Measurements from ENCODE around the gene NTRK3. TPM values are rescaled to one million over a fixed set of nuclear protein-coding genes. Genes with fewer than 3 reads are reported as not detected.

The NTRK3 gene
- total RNA-seq, 6 experiments from 2014 or later = 0.02 TPM; not detected in 5

- H3K9me3 Mint-ChIP-seq = peaks cover 9% of the 10 kb centered on the region
- H3K4me3 Mint-ChIP-seq = no peak overlapping the region
- H3K27ac Mint-ChIP-seq = no peak overlapping the region
- H3K4me1 Mint-ChIP-seq (ENCODE audit: low read depth) = no peaks in the 10 kb centered on the region
- no peaks in the 10 kb centered on the region for H3K36me3 Mint-ChIP-seq (ENCODE audit: low read depth)
- DNase-seq = no peak
- peaks cover 8% of the 10 kb centered on the region; the same call in 1 of the 2 replicates for H3K27me3 Mint-ChIP-seq (ENCODE audit: insufficient read depth)
- TF ChIP-seq CTCF (IDR thresholded peaks at IDR 0.05) = no peak
Measured at GRCh38 chr15:87981969-87982368, 274.6 kb downstream of the NTRK3 start.

- H3K9me3 Mint-ChIP-seq = peaks cover 17% of the 10 kb centered on the region
- no peak overlapping the region for H3K4me3 Mint-ChIP-seq
- H3K4me1 Mint-ChIP-seq (ENCODE audit: low read depth) = no peaks in the 10 kb centered on the region
- H3K36me3 Mint-ChIP-seq (ENCODE audit: low read depth) = no peaks in the 10 kb centered on the region
- DNase-seq = no peak
- peaks cover 14% of the 10 kb centered on the region; the same call in 1 of the 2 replicates for H3K27me3 Mint-ChIP-seq (ENCODE audit: insufficient read depth)
- TF ChIP-seq CTCF (IDR thresholded peaks at IDR 0.05) = no peak
- no peak overlapping the region for H3K27ac Mint-ChIP-seq
Measured at GRCh38 chr15:87977907-87978306, 278.6 kb downstream of the NTRK3 start.

GRCh38 chr15:87976552-87976951 lies 280.0 kb downstream of the NTRK3 start:
- TF ChIP-seq CTCF (IDR thresholded peaks at IDR 0.05) = no peak
- no peaks in the 10 kb centered on the region for H3K36me3 Mint-ChIP-seq (ENCODE audit: low read depth)

GRCh38 chr15:87973501-87974215 lies 282.9 kb downstream of the NTRK3 start:
- Mint-ChIP-seq H3K4me1 (ENCODE audit: low read depth) (no peaks in the 10 kb centered on the region), H3K36me3 (ENCODE audit: low read depth) (no peaks in the 10 kb centered on the region), H3K27me3 (ENCODE audit: insufficient read depth) (peaks cover 14% of the 10 kb centered on the region), H3K9me3 (peaks cover 13% of the 10 kb centered on the region), H3K27ac (no peak overlapping the region), H3K4me3 (no peak overlapping the region)
- TF ChIP-seq CTCF (IDR thresholded peaks at IDR 0.05) = no peak
- DNase-seq = no peak

More at GRCh38 chr15:87976552-87976951, 280.0 kb downstream of the NTRK3 start:
- peaks cover 17% of the 10 kb centered on the region for H3K9me3 Mint-ChIP-seq
- no peak overlapping the region for H3K4me3 Mint-ChIP-seq
- H3K27me3 Mint-ChIP-seq (ENCODE audit: insufficient read depth) = peaks cover 12% of the 10 kb centered on the region
- H3K27ac Mint-ChIP-seq = no peak overlapping the region
- no peak for DNase-seq
- H3K4me1 Mint-ChIP-seq (ENCODE audit: low read depth) = no peaks in the 10 kb centered on the region

- Mint-ChIP-seq H3K4me3 (no peak overlapping the region), H3K9me3 (peaks cover 6% of the 10 kb centered on the region), H3K27me3 (ENCODE audit: insufficient read depth) (peaks cover 10% of the 10 kb centered on the region), H3K27ac (no peak overlapping the region), H3K36me3 (ENCODE audit: low read depth) (no peaks in the 10 kb centered on the region), H3K4me1 (ENCODE audit: low read depth) (no peaks in the 10 kb centered on the region)
- no peak for TF ChIP-seq CTCF (IDR thresholded peaks at IDR 0.05)
- no peak for DNase-seq
Measured at GRCh38 chr15:87971076-87971475, 285.5 kb downstream of the NTRK3 start.

Data from HFFc6 (cell line).